Left lobe of liver (tissue), 2 donors: Measurements from ENCODE around the gene ZEB2. TPM values are rescaled to one million over a fixed set of nuclear protein-coding genes. Genes with fewer than 3 reads are reported as not detected.

ENCODE experiments used
- ATAC-seq: fragments of 200-7000 bp; cut with Tn5 transposase; one replicate; pipeline ENCODE4 v1.9.1; 2020; ENCODE audit warnings: mild to moderate bottlenecking, moderate library complexity
- DNase-seq: peaks from one replicate; pipeline ENCODE4 v3.0.0-alpha.2; 2020; ENCODE audit warnings: low spot score
- total RNA-seq: library from RNA; stranded (reverse); gene quantifications from one replicate; pipeline ENCODE4 v1.2.1, GENCODE V29; 2021
- donor health status: DM: no; HTN: no; CAD: no; lungs with moderate emphysema.
- donor health status: DM: no; HTN: yes; CAD: no.

The ZEB2 gene
- total RNA-seq, 1 donor from 2014 or later: 19.3 TPM

DNA sequence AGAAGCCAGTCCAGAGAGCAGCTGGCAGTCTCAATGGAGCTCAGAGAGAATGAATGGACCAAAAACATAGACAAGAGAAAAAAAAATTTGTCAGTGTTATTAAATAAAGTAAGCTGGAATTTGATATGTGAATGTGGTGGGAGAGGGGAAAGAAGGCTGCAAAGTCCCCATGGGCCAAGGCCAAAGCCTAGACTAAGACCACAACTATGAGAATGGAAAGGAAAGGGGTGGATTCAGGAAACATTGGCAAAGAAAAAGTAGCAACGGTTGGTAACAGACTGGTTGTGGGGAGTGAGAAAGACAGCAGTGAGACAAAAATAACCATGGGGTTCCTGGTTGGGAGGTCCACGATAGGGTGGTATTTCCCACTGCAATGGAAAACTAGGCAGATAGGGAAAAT, 47.0 kb downstream of the ZEB2 start:
- no peak for ATAC-seq
- DNase-seq: no peak

GRCh38 chr2:144472046-144472412, 47.9 kb downstream of the ZEB2 start:
- DNase-seq (no peak), ATAC-seq (no peak)

DNA sequence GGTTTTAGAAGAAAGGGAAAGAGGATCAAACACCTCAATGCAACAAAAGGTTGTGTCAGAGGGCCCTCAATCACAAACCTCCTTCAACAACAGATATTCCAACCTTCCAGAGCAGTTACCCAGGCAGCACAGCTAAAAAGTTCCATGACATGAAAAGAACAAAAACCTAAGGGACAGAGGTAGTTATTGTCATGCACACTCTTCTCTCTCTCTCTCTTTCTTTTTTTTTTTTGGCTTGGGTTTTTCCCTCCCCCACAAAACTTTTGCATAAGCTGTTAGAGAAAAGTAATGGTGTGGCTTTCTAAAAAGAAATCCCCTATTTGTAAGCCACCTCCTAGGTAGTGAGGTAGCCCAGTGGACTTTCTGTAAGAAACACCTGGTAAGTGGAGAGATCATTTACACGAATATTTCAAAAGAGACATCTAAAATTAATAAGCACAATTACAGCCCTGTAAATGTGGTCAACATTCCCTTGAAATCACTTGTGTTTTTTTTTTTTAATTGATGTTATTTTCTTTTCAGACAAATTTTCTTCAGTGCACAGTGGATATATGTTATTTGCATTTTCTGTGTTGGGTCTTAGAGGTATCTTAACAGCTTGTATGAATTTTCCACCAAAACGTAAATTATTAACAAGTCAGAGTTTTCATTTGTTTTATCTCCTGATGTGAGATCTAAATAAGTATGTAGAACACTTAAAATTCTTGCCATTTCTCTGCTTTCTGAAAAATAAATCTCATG, 48.4 kb downstream of the ZEB2 start:
- DNase-seq: no peak
- no peak for ATAC-seq

DNA sequence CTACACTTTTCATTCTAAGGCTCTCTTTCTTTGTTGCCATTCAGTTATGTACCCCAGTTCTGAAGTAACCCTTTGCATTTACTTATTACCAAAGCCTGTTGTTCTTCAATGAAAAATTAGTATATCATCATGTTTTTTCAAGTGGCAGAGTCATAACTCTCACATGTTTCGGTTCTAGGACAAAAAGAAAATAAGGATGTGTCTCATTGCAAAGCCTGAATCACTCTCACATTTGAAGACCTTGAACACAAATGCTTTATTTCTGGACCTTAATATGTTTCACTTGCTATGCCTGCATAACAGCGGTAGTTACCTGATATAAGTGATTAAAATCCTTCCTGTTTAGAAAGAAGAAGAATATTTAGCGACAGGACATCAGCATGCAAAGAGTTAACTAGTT, 49.1 kb downstream of the ZEB2 start:
- no peak for ATAC-seq

DNA sequence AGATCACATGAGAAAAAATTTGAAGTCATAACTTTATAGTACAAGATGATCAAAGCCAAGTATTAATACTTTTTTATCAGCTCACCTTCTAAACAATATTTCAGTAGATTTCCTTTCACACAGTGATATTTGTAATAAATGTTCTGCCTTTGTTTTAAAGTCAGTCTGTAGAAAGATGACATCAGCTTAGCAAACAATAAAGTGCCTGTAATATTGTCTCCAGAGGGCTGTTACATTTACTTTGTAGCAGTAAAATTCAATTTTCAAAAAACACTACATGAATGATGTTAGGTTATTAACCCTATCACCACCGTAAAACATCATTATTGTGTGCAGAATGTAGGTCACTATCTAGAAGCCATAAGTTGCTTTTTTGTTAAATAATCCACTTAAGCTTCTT, 49.6 kb downstream of the ZEB2 start:
- ATAC-seq: no peak
- DNase-seq: no peak

More for the DNA sequence above, 49.1 kb downstream of the ZEB2 start:
- no peak for DNase-seq

DNA sequence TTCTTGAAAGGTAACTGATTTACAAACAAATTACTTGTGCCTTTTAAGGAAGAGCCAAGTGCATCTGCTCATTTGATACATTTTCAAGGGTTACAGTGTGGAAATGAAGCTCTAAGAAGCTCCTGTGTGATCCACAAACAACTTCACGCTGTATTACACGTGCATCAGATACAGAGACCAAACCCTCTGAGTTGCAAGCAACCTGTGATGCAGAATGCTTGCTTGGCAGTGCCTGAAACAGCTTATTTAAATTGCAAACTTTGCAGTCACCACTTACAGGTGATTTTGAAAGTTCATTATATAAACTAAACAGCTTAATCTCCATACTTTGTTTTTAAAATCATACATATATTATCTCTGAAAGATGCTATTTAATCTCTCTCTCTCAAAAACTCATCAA, 50.1 kb downstream of the ZEB2 start:
- ATAC-seq: no peak
- DNase-seq: no peak

GRCh38 chr2:144468823-144469595, 50.9 kb downstream of the ZEB2 start:
- DNase-seq: no peak
- no peak for ATAC-seq

DNA sequence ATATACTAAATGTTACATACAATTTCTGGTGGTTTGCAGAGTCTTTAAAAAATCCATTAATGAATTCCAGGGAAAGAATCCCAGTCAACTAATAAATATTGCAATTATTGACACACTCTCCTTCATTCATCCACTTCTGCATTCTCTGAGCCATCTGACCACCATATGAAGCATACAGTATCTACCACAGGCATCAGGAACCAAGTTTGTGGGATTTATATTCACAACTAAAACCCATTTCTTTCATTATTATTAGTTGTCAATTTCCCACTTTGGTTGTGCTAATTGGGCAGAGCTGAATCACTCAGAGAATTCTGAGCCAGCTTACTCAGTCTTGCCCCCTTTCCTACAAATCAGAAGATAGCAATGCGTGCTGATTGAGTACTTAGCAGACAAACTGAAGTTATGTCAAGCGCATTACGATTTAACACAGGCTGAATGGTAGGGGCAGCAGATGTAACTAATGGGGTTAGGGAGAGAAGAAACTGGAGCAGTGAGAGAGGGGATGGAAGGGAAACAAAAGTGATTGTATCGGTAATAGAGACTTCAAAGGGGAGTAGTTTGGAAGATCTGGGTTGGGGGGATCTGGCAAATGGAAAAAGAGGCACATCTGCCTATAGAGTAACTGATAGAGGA, 52.3 kb downstream of the ZEB2 start:
- ATAC-seq (no peak), DNase-seq (no peak)

GRCh38 chr2:144466637-144467036, 53.3 kb downstream of the ZEB2 start:
- ATAC-seq: no peak
- DNase-seq: no peak

- no peak for DNase-seq
- ATAC-seq: no peak
Observed at GRCh38 chr2:144465749-144466148, 54.2 kb downstream of the ZEB2 start.

- DNase-seq (no peak), ATAC-seq (no peak)
Observed at GRCh38 chr2:144464730-144465129, 55.2 kb downstream of the ZEB2 start.

GRCh38 chr2:144463266-144463665, 56.7 kb downstream of the ZEB2 start:
- ATAC-seq (no peak), DNase-seq (no peak)

DNA sequence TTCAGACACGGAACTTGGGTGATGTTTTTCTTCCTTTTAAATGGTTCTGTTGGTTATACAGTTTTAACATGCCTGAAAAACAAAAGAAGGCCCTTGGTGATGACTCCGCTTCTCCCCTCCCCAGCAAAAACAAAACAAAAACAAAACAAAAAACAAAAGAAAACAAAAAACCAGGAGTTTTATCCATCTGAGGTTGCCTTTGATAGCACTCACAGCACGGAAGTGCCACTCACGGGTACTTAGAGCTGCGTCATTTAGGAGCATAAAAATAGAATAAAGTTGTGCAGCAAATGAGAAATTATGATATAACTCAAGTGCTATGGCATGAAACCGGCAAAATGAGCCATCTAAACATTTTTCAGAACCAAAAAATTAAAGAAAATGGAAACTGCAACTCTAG, 57.7 kb downstream of the ZEB2 start:
- DNase-seq (no peak), ATAC-seq (no peak)

- no peak for ATAC-seq
- DNase-seq: no peak
Observed at GRCh38 chr2:144461308-144461766, 58.6 kb downstream of the ZEB2 start.

DNA sequence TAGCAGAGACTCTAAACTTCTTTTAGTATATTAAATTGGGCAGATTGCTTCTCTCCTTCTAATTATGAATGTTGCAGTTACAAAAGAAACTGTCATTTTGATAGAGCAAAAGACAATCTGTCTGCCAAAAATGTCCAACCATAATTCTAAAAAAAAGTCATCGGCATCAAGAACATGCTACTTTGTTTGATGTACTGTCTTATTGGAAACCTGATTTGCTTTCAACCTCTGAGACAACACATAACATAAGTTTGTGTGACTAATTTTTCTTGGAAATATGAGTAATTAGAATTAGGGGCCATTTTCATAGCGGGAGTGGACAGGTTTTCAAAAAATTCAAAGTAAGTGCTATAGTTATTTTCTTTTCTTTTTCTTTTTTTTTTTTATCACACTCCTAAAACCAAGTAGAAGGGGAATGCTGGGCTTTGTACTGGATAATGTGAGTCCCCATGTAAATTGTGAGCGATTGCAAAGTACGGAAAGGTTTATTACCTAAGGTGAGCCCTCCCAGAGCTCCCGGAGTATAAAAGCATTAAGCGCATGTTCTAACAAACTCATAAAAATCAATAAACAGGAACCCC, 59.1 kb downstream of the ZEB2 start:
- DNase-seq (no peak), ATAC-seq (no peak)

DNA sequence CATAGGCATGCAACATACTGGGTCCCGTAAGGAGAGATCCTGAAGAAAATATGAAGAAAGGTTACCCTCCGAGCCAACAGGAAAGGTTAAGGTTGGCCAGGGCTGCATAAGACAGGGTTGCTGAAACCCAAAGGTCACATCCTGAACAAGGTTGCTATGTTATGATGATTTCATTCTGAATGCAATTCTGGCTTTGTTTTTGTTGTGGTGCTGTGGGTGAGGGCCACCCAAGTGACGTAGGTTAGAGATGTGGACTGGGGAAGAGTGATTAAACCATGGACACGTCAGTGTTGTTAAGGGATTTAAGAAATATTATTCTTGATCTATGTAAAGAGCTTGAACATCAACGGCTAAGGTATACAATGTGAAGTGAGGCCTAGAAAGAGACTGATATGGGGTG, 60.0 kb downstream of the ZEB2 start:
- no peak for DNase-seq

DNA sequence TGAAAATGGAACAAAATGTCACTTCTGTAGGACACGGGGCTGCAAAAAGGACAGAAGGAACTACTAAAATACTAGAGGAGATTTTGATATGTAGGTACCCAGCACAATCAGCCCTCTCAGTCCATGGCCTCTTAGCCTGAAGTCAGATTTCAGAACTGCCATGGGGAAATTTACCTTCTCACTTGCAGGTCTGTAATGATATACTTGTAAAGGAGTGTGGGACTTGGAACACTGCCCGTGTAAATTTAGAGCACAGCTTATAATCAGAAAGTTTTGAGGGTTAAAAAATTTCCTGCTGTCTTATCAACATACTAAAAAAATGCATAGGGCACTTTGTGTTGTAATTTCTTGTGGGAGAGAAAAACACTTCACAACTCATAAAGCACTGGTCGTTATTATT, 60.6 kb downstream of the ZEB2 start:
- no peak for DNase-seq
- ATAC-seq: no peak

More for the DNA sequence above, 60.0 kb downstream of the ZEB2 start:
- ATAC-seq: no peak

DNA sequence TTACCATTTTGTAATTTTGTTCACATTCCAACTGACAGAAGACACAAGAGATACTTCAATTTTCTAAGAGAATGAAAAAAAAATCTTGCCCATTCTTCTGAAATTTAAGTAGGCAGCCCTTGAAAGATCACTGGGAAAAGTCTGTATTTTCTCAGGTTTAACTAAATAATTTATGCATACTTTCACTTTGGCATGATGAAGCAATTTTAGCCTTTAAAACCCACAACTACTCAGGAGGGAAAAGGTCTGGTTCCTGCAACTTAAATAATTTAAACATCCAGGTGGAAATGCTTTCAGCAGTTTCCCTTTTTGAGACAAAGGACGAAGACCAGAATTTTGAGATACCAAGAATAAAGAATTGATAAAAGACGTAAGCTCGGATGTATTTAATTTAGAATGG, 61.4 kb downstream of the ZEB2 start:
- DNase-seq (no peak), ATAC-seq (no peak)

- DNase-seq (no peak), ATAC-seq (peak; percentile 58)
Observed at GRCh38 chr2:144456680-144457079, 63.2 kb downstream of the ZEB2 start.

DNA sequence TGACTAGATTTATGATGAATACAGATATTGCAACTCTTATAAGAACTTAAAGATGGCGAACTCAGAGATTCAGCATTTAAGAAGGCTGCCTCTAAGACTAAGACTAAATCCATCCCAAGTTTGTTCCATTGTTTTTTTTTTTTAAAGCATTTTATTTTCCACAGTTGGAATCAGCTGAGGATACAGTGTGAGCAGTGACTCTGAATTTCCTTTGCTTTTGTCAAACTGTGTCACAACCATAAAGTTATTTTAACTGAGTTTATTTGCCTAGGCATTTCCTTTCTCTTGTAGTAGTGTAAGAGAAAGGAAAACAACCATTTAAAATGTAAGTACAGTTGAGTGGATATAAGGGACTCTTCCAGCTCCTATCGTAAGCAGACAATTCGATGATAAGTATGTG, 63.9 kb downstream of the ZEB2 start:
- ATAC-seq (no peak), DNase-seq (no peak)

DNA sequence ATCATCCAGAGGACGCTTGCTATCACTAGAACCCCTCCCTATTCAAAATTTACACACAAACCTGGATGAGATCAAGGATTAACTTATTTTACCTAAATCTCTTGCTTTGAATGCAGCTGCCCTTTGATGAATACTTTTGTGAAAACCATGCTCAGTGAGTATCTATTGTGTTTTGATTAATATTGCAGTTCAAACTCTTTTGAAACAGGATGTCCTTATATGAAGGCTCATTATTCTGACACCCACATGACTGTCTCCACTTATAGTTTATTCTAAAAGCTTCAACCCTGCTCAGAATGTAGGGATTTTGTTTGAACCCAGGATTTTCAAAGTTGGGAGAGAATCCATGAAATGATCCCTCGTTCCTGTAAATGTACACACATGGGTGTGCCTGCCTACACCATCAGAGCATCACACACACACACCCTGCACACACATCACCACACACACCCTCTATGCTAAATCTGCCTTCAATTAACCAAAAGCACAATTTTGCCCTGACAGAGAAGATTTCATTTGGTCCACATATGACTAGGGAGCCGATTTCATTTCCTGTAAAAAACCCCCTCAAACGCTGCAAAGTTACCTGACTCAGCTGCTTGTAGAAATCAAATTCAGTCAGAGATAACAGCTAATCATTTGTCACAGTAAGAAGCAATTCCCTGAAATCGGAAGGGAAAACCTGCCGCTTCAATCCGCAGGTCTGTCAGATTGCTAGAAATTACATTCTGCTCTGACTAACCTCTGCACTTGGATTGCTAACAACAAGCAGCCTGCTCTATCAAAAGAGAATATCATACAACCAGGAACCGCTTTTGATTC, 65.2 kb downstream of the ZEB2 start:
- DNase-seq (no peak), ATAC-seq (no peak)
